HG03558 (cell line): ENCODE measurements around the gene FGF3.

Experiments
- ATAC-seq: cut with Tn5 transposase; IDR thresholded peaks from one replicate; pipeline ENCODE4 v1.9.1; 2021; ENCODE audit warnings: moderate number of reproducible peaks; ENCODE audit not compliant: unreplicated experiment; ENCODE audit errors: extremely low read depth

Gene FGF3

GRCh38 chr11:69818603-69819441, at the start of gene FGF3:
Gene FGF3 (minus strand): TSS chr11:69819416. CDS start chr11:69818933, 483 bp downstream.
- ATAC-seq = no peak

- no peak for ATAC-seq
Measured at GRCh38 chr11:69868871-69869270, 49.7 kb upstream of the FGF3 start.

GRCh38 chr11:69868006-69868810, 49.0 kb upstream of the FGF3 start:
- no peak for ATAC-seq

- ATAC-seq = no peak
Measured at GRCh38 chr11:69867076-69868005, 48.1 kb upstream of the FGF3 start.

GRCh38 chr11:69866648-69867047, 47.4 kb upstream of the FGF3 start:
- ATAC-seq = no peak

GRCh38 chr11:69865707-69866106, 46.5 kb upstream of the FGF3 start:
- no peak for ATAC-seq

- ATAC-seq = no peak
Measured at GRCh38 chr11:69864686-69865661, 45.8 kb upstream of the FGF3 start.

- ATAC-seq = no peak
Measured at GRCh38 chr11:69863544-69864200, 44.5 kb upstream of the FGF3 start.

- no peak for ATAC-seq
Measured at GRCh38 chr11:69862797-69863543, 43.8 kb upstream of the FGF3 start.

- ATAC-seq = no peak
Measured at GRCh38 chr11:69862331-69862771, 43.1 kb upstream of the FGF3 start.

- no peak for ATAC-seq
Measured at GRCh38 chr11:69861901-69862300, 42.7 kb upstream of the FGF3 start.

GRCh38 chr11:69860796-69861445, 41.7 kb upstream of the FGF3 start:
- ATAC-seq = no peak

- ATAC-seq = no peak
Measured at GRCh38 chr11:69860244-69860643, 41.0 kb upstream of the FGF3 start.

- ATAC-seq = no peak
Measured at GRCh38 chr11:69859275-69859934, 40.2 kb upstream of the FGF3 start.

- no peak for ATAC-seq
Measured at GRCh38 chr11:69855421-69855820, 36.2 kb upstream of the FGF3 start.

GRCh38 chr11:69854713-69855112, 35.5 kb upstream of the FGF3 start:
- no peak for ATAC-seq

- ATAC-seq = no peak
Measured at GRCh38 chr11:69852056-69852455, 32.8 kb upstream of the FGF3 start.
